ENCODE data around the gene RBM4. TPM values are rescaled to one million over a fixed set of nuclear protein-coding genes. Genes with fewer than 3 reads are reported as not detected.
A peak's percentile ranks its signal among the peaks of the same experiment; 100 is the strongest.

Gene RBM4
- total RNA-seq, 4 donors from 2014 or later = 53.5 to 83.9 (median 57.2) TPM

GRCh38 chr11:66593303-66593635 is 45.2 kb upstream of the RBM4 start:
- H3K36me3 ChIP-seq = no peaks in the 10 kb centered on the region
- whole genome bisulfite sequencing, 2 donors = 7% methylated on average over 12 of the region's 12 CpGs
- TF ChIP-seq POLR2A (IDR thresholded peaks at IDR 0.05) = no peak
- no peak for TF ChIP-seq EP300 (IDR thresholded peaks at IDR 0.05)
- TF ChIP-seq, protein P1, sequence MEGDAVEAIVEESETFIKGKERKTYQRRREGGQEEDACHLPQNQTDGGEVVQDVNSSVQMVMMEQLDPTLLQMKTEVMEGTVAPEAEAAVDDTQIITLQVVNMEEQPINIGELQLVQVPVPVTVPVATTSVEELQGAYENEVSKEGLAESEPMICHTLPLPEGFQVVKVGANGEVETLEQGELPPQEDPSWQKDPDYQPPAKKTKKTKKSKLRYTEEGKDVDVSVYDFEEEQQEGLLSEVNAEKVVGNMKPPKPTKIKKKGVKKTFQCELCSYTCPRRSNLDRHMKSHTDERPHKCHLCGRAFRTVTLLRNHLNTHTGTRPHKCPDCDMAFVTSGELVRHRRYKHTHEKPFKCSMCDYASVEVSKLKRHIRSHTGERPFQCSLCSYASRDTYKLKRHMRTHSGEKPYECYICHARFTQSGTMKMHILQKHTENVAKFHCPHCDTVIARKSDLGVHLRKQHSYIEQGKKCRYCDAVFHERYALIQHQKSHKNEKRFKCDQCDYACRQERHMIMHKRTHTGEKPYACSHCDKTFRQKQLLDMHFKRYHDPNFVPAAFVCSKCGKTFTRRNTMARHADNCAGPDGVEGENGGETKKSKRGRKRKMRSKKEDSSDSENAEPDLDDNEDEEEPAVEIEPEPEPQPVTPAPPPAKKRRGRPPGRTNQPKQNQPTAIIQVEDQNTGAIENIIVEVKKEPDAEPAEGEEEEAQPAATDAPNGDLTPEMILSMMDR (IDR thresholded peaks at IDR 0.05) = no peak
- no peaks in the 10 kb centered on the region for H3K27me3 ChIP-seq
- H3K4me3 ChIP-seq = peak overlapping the region; percentile 37 to 74 (median 66)
- H3K4me1 ChIP-seq = peaks cover 0 to 38% (median 26%) of the 10 kb centered on the region in 4 donors
- H3K9me3 ChIP-seq = no peaks in the 10 kb centered on the region
- peak overlapping the region; percentile 33 to 89 (median 86) for H3K27ac ChIP-seq
- no peak for DNase-seq (ENCODE audit: low spot score in 2 of 2)

- H3K27ac ChIP-seq = peak overlapping the region; percentile 33 to 89 (median 86)
- H3K4me3 ChIP-seq = peak overlapping the region; percentile 37 to 74 (median 66)
- no peaks in the 10 kb centered on the region for H3K9me3 ChIP-seq
- no peaks in the 10 kb centered on the region for H3K36me3 ChIP-seq
- H3K27me3 ChIP-seq = no peaks in the 10 kb centered on the region
- TF ChIP-seq, protein P1 (IDR thresholded peaks at IDR 0.05) = no peak
- DNase-seq (ENCODE audit: low spot score in 2 of 2) = no peak
- peaks cover 0 to 38% (median 26%) of the 10 kb centered on the region in 4 donors for H3K4me1 ChIP-seq
- 65 to 69% methylated on average over 7 of the region's 7 CpGs for WGBS, 2 donors
These were observed 44.9 kb upstream of the RBM4 start for GRCh38 chr11:66593650-66594049.

- Histone ChIP-seq H3K9me3 (no peaks in the 10 kb centered on the region), H3K36me3 (peaks cover 0 to 16% (median 0%) of the 10 kb centered on the region in 3 donors), H3K4me1 (peaks cover 0 to 44% (median 26%) of the 10 kb centered on the region in 4 donors), H3K27me3 (no peaks in the 10 kb centered on the region), H3K4me3 (no peak overlapping the region), H3K27ac (peak overlapping the region in 2 of 4 donors; percentile 37 to 43)
- WGBS, 2 donors = 46 to 51% methylated on average over 5 of the region's 5 CpGs
- no peak for DNase-seq (ENCODE audit: low spot score in 2 of 2)
- TF ChIP-seq, protein P1 (IDR thresholded peaks at IDR 0.05) = no peak
- TF ChIP-seq POLR2A (IDR thresholded peaks at IDR 0.05) = no peak
- TF ChIP-seq EP300 (IDR thresholded peaks at IDR 0.05) = no peak
These were observed 43.1 kb upstream of the RBM4 start for GRCh38 chr11:66595245-66595904.

DNA sequence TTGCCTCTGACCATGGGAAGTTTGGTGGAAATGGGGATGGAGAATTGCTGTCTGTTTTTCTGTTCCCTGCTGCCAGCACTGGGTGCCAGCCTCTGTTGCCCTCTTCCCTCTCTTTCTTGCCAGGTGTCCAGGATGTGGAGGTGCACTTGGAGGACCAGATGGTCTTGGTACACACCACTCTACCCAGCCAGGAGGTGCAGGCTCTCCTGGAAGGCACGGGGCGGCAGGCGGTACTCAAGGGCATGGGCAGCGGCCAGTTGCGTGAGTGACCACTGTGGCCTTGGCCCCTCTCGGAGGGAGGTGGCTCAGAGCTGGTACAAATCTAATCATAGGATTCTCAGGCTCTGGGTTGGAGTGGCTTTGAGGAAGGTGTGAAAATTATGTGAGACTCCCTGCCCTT is 39.5 kb upstream of the RBM4 start:
- DNase-seq (ENCODE audit: low spot score in 2 of 2) = no peak
- Histone ChIP-seq H3K4me1 (peaks cover 0 to 56% (median 20%) of the 10 kb centered on the region in 4 donors), H3K4me3 (no peak overlapping the region), H3K27me3 (no peaks in the 10 kb centered on the region), H3K36me3 (peaks cover 0 to 49% (median 0%) of the 10 kb centered on the region in 3 donors), H3K27ac (no peak overlapping the region), H3K9me3 (no peaks in the 10 kb centered on the region)
- TF ChIP-seq, protein P1 (IDR thresholded peaks at IDR 0.05) = no peak
- TF ChIP-seq POLR2A (IDR thresholded peaks at IDR 0.05) (no peak), EP300 (IDR thresholded peaks at IDR 0.05) (no peak)
- WGBS, 2 donors = 97% methylated on average over 5 to 6 of the region's 6 CpGs

- Histone ChIP-seq H3K27ac (peak overlapping the region in 2 of 4 donors; percentile 11 to 16), H3K36me3 (peaks cover 0 to 61% (median 0%) of the 10 kb centered on the region in 3 donors), H3K9me3 (no peaks in the 10 kb centered on the region), H3K4me1 (peaks cover 0 to 44% (median 12%) of the 10 kb centered on the region in 4 donors), H3K27me3 (no peaks in the 10 kb centered on the region), H3K4me3 (no peak overlapping the region)
- TF ChIP-seq EP300 (IDR thresholded peaks at IDR 0.05) (no peak), POLR2A (IDR thresholded peaks at IDR 0.05) (no peak)
- TF ChIP-seq, protein P1 (IDR thresholded peaks at IDR 0.05) = no peak
- 61 to 66% methylated on average over 2 of the region's 2 CpGs for WGBS, 2 donors
- no peak for DNase-seq (ENCODE audit: low spot score in 2 of 2)
These were observed 38.3 kb upstream of the RBM4 start for GRCh38 chr11:66600219-66600618.

Measured in tibial nerve (tissue), 4 donors.